AG10803 (cell line): Measurements from ENCODE around the gene ST7L.
A peak's percentile ranks its signal among the peaks of the same experiment; 100 is the strongest.

Experiments used
- DNase-seq: peaks from one replicate; pipeline ENCODE4 v3.0.0; 2010; ENCODE audit warnings: low read depth
- H3K4me3 ChIP-seq: 2 replicates; pipeline ENCODE4 v1.5.1; 2011; ENCODE audit warnings: mild to moderate bottlenecking, low read length, control low read depth
- TF ChIP-seq, protein P1 (sequence below): conservative IDR thresholded peaks from 2 replicates; pipeline ENCODE4 v1.5.1; 2011; ENCODE audit warnings: mild to moderate bottlenecking, low read length, control low read depth, inconsistent platforms

ST7L gene

DNA sequence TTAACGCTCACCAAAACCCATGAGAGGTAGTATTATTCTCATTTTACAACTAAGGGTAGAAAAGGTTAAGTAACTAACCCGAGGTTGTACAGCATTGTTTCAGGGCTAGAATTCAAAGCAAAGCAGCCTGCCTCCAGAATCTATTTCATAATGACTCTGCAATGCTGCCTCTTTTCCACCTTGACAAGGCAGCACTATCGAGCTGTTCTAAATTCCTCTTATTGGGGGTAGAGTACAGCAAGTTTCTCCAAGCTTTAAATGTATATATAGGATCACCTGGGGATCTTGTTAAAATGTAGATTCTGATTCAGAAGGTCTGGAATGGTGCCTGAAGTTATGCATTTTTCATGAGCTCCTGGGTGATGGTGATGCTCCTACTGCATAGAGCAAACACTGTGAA lies 80.1 kb downstream of the ST7L start:
- no peak overlapping the region for H3K4me3 ChIP-seq
- TF ChIP-seq, protein P1, sequence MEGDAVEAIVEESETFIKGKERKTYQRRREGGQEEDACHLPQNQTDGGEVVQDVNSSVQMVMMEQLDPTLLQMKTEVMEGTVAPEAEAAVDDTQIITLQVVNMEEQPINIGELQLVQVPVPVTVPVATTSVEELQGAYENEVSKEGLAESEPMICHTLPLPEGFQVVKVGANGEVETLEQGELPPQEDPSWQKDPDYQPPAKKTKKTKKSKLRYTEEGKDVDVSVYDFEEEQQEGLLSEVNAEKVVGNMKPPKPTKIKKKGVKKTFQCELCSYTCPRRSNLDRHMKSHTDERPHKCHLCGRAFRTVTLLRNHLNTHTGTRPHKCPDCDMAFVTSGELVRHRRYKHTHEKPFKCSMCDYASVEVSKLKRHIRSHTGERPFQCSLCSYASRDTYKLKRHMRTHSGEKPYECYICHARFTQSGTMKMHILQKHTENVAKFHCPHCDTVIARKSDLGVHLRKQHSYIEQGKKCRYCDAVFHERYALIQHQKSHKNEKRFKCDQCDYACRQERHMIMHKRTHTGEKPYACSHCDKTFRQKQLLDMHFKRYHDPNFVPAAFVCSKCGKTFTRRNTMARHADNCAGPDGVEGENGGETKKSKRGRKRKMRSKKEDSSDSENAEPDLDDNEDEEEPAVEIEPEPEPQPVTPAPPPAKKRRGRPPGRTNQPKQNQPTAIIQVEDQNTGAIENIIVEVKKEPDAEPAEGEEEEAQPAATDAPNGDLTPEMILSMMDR, result no peak
- DNase-seq, result no peak

DNA sequence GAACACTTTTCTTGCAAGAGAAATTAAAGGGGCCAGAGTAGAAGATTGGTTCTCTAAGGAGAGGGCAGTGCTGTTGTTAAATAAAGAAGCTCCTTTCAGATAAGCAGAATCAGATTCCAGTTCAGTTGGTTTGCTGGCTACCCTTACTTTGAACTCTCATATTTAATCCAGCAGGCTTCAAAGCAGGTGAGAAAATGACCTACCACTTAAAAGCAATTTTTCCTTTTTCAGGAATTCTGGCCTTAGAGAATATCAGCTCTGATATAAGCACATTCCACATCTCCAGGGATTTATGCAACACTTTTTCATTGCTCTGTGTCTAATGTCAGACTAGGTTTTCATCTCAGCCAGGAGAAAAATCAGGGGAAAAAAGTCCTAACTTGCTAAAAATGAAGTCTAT lies 81.5 kb downstream of the ST7L start:
- no peak for DNase-seq
- no peak overlapping the region for H3K4me3 ChIP-seq
- TF ChIP-seq, protein P1, result no peak

DNA sequence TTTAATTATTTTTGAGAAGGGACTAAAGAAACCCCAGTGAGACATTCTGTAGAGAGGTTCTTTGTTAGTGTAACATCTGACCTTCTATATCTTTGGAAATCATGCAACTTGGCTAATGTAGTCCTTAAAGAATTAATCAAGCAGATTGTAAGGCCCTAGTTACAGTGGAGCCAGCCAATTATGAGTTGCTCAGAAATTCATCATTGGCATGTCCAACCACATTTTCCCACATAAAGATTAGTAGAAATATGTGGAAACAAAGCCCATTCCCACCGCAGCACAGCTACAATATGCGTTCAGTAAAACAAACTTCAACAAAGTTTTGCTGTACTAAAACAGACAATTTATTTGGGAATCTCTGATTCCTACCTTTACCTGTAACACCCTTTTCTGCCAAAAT lies 82.4 kb downstream of the ST7L start:
- H3K4me3 ChIP-seq, result no peak overlapping the region
- peak; percentile 78 for DNase-seq
- TF ChIP-seq, protein P1, result no peak

DNA sequence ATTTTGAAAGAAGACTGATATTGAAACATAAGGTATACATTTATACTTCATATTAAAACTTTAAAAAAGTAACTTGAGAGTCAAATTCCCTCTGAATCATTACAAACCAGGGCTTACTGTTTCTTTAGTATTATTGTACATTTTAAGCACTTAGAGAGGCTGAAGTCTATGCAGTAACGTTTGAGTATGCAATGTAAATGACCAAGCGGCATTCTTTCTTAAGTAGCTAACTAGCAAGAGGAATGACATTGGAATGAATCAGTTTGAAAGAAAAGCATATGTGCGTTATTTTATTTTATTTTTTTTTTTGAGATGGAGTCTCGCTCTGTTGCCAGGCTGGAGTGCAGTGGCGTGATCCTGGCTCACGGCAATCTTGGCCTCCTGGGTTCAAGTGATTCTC lies 85.9 kb downstream of the ST7L start:
- TF ChIP-seq, protein P1, result no peak
- no peak overlapping the region for H3K4me3 ChIP-seq
- peak; percentile 52 for DNase-seq

DNA sequence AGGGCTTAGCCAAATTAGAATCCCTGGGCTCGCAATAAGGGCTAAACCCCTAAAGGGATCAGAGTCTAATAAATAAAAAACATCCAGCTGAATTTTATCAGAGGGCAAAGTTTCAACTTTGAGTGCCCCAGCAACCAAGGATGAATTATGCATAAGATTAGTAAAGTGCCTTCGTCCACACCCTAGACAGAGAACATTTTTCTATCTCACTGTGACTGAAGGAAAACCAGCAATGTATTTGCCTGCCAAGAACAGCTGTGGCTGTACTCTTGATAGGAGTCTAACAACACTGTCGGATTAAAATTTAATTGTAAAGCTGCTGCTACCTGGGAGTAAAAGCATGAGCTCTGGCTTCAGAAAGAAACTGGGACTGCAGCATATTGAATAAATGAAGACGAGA lies 86.9 kb downstream of the ST7L start:
- TF ChIP-seq, protein P1, result no peak
- no peak for DNase-seq
- no peak overlapping the region for H3K4me3 ChIP-seq

DNA sequence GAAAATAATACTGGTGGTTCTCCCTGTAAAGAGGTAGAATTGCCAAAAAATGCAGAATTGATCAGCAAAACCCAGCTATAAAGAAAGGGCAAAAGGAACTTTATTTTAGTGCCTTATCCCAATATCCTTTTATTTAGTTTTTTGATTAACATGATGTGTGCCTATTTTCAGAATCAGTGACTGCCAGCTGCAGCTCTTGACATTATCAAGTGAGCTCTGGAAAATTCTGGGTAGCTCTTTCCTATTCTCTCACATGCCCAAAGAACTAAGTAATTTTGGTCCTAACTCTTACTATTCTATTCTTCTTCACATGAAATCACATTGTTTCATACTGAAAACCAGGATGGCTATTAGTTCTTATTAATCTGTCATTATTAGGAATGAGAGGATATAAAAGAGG lies 88.1 kb downstream of the ST7L start:
- no peak for DNase-seq
- H3K4me3 ChIP-seq, result no peak overlapping the region
- TF ChIP-seq, protein P1, result no peak

DNA sequence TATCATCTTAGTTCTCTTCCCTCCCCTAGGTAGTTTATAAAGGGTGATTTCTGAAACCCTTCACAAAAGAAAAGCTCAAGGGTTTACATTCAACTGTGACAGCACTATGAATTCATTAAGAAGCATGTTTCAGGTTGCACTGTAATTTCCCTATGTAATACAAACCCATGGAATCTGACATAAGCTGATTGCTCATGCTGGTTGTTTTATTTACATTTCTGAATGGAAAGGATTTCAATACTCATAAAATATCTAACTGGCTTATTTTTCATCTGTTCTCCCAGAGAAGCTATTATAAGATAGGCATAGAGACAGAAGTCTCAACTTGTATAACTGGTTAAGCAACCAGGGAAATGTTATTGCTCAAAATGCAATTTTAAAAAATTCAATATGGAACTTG lies 89.6 kb downstream of the ST7L start:
- H3K4me3 ChIP-seq, result no peak overlapping the region
- TF ChIP-seq, protein P1, result no peak
- DNase-seq, result no peak
